ENCODE data around the gene GTF2F1.
"Not testable (repeated sequence)": the region's sequence is repeated elsewhere in the genome, so short reads cannot be mapped to it uniquely, and the experiment has no call there.

GTF2F1 gene

GRCh38 chr19:6381030-6381750 is 11.8 kb downstream of the GTF2F1 start:
- DNase-seq = no peak

GRCh38 chr19:6379744-6380143 is 13.2 kb downstream of the GTF2F1 start:
- no peak for DNase-seq

GRCh38 chr19:6378486-6378885 is 14.5 kb downstream of the GTF2F1 start:
- DNase-seq = no peak

- DNase-seq = no peak
These were observed 14.9 kb downstream of the GTF2F1 start for GRCh38 chr19:6378041-6378440.

- DNase-seq = no peak
These were observed 16.3 kb downstream of the GTF2F1 start for GRCh38 chr19:6376512-6377190.

- DNase-seq = no peak
These were observed 17.5 kb downstream of the GTF2F1 start, which contains the start of gene PSPN for GRCh38 chr19:6375411-6376010. Gene PSPN, minus strand, starts transcription at chr19:6375933. Its CDS starts 84 bp downstream, at chr19:6375849.

GRCh38 chr19:6374711-6375410 is 18.1 kb downstream of the GTF2F1 start:
- DNase-seq = no peak

GRCh38 chr19:6374161-6374709 is 18.7 kb downstream of the GTF2F1 start:
- DNase-seq = no peak

- no peak for DNase-seq
These were observed 19.2 kb downstream of the GTF2F1 start for GRCh38 chr19:6373813-6374108.

GRCh38 chr19:6373096-6373812 is 19.7 kb downstream of the GTF2F1 start:
- peak; percentile 99 for DNase-seq

- DNase-seq = peak; percentile 99
These were observed 20.3 kb downstream of the GTF2F1 start, which contains the start of gene ALKBH7 for GRCh38 chr19:6372594-6373095. Gene ALKBH7, plus strand, starts transcription at chr19:6372794. Its CDS starts 27 bp downstream, at chr19:6372821.

- DNase-seq = no peak
These were observed 28.6 kb downstream of the GTF2F1 start for GRCh38 chr19:6364353-6364752.

- DNase-seq = no peak
These were observed 30.6 kb downstream of the GTF2F1 start for GRCh38 chr19:6362351-6362801.

GRCh38 chr19:6362027-6362350 is 31.0 kb downstream of the GTF2F1 start:
- DNase-seq = no peak

- not testable (repeated sequence) for DNase-seq
These were observed 32.1 kb downstream of the GTF2F1 start for GRCh38 chr19:6360857-6361216.

- not testable (repeated sequence) for DNase-seq
These were observed 32.5 kb downstream of the GTF2F1 start for GRCh38 chr19:6360445-6360844.

GRCh38 chr19:6359568-6360341 is 33.2 kb downstream of the GTF2F1 start:
- no peak for DNase-seq

GRCh38 chr19:6358003-6358402 is 35.0 kb downstream of the GTF2F1 start:
- no peak for DNase-seq

GRCh38 chr19:6357174-6357573 is 35.8 kb downstream of the GTF2F1 start:
- no peak for DNase-seq

- not testable (repeated sequence) for DNase-seq
These were observed 37.5 kb downstream of the GTF2F1 start for GRCh38 chr19:6355321-6356040.
